SK-N-SH (cell line): ENCODE results near the gene SLC30A10. TPM values are rescaled to one million over a fixed set of nuclear protein-coding genes. Genes with fewer than 3 reads are reported as not detected.

Experiments used
- CTCF ChIA-PET: fragments of 300-600, 350-600 bp; formaldehyde crosslinking; extraction: SDS; loops from one replicate; lab custom pipeline; 2021; lab: Yijun Ruan, JAX
- POLR2A ChIA-PET: fragments of 350-600 bp; sonication (Branson Sonifier 250); formaldehyde crosslinking; extraction: SDS; loops from one replicate; lab custom pipeline; 2020; ENCODE audit warnings: antibody characterized with exemption, inconsistent platforms; lab: Yijun Ruan, JAX
- DNase-seq: peaks from one replicate; pipeline ENCODE4 v3.0.0; 2012
- H2AFZ ChIP-seq: fragments of 200-600 bp; sonication (generic); 2 replicates; pipeline ENCODE4 v1.8.1; 2016; ENCODE audit warnings: antibody characterized with exemption, mild to moderate bottlenecking, low read depth
- H3F3A ChIP-seq: fragments of 200-600 bp; sonication (generic); replicated peaks from 2 replicates; pipeline ENCODE3; 2016; ENCODE audit warnings: antibody characterized with exemption, mild to moderate bottlenecking; ENCODE audit not compliant: insufficient read depth
- H3K27ac ChIP-seq, 2 experiments: fragments of 200-500 bp in 1 of 2; fragments of 200-600 bp in 1 of 2; sonication (Bioruptor generic) in 1 of 2; sonication (generic), shearing (Covaris generic) in 1 of 2; 2 replicates each; pipeline versions ENCODE4 v1.5.1 to v1.6.1; 2014 to 2016; ENCODE audit warnings: low read depth in 2 of 2, inconsistent platforms in 1 of 2, low read length in 1 of 2, mild to moderate bottlenecking in 1 of 2, mixed read lengths in 1 of 2
- H3K27me3 ChIP-seq: fragments of 200-600 bp; sonication (generic), shearing (Covaris generic); 2 replicates; pipeline ENCODE4 v1.6.1; 2016; ENCODE audit warnings: mixed run types; ENCODE audit not compliant: insufficient read depth
- H3K36me3 ChIP-seq, 2 experiments: fragments of 200-500 bp in 1 of 2; fragments of 200-600 bp in 1 of 2; sonication (Bioruptor generic) in 1 of 2; sonication (generic) in 1 of 2; replicated peaks in 1 of 2; 2 replicates each; pipeline versions ENCODE3 to v1.5.1; 2014 to 2016; ENCODE audit warnings: low read length in 1 of 2, mild to moderate bottlenecking in 1 of 2; ENCODE audit not compliant: insufficient read depth in 2 of 2, control insufficient read depth in 1 of 2
- H3K4me1 ChIP-seq, 2 experiments: fragments of 200-500 bp in 1 of 2; fragments of 200-600 bp in 1 of 2; sonication (Bioruptor generic) in 1 of 2; sonication (generic), shearing (Covaris generic) in 1 of 2; 2 replicates each; pipeline versions ENCODE4 v1.5.1 to v1.6.1; 2014 to 2016; ENCODE audit warnings: low read depth in 1 of 2, low read length in 1 of 2, mixed run types in 1 of 2; ENCODE audit not compliant: insufficient read depth in 2 of 2, control insufficient read depth in 1 of 2
- H3K4me2 ChIP-seq: fragments of 200-600 bp; sonication (generic), shearing (Covaris generic); 2 replicates; pipeline ENCODE4 v1.6.1; 2017; ENCODE audit warnings: mixed run types
- H3K4me3 ChIP-seq, 2 experiments: fragments of 200-500 bp in 1 of 2; fragments of 200-600 bp in 1 of 2; sonication (Bioruptor generic) in 1 of 2; sonication (generic), shearing (Covaris generic) in 1 of 2; 2 replicates each; pipeline versions ENCODE4 v1.5.1 to v1.8.1; 2014 to 2016; ENCODE audit warnings: low read depth in 2 of 2, inconsistent platforms in 1 of 2, low read length in 1 of 2, mild to moderate bottlenecking in 1 of 2, mixed read lengths in 1 of 2, moderate library complexity in 1 of 2
- H3K79me2 ChIP-seq: fragments of 200-600 bp; sonication (generic); 2 replicates; pipeline ENCODE4 v1.8.1; 2017; ENCODE audit warnings: mild to moderate bottlenecking; ENCODE audit not compliant: insufficient read depth
- H3K9ac ChIP-seq: fragments of 200-600 bp; sonication (generic); 2 replicates; pipeline ENCODE4 v1.6.1; 2017; ENCODE audit warnings: mixed run types
- H3K9me2 ChIP-seq: fragments of 200-600 bp; sonication (generic); 2 replicates; pipeline ENCODE4 v1.6.1; 2017; ENCODE audit warnings: mixed run types
- H3K9me3 ChIP-seq: fragments of 200-600 bp; sonication (generic); 2 replicates; pipeline ENCODE4 v1.6.1; 2017; ENCODE audit warnings: mixed run types, mild to moderate bottlenecking, moderate library complexity
- H4K20me1 ChIP-seq: fragments of 200-600 bp; sonication (generic); 2 replicates; pipeline ENCODE4 v1.6.1; 2017; ENCODE audit warnings: mild to moderate bottlenecking, mixed run types; ENCODE audit not compliant: insufficient read depth
- EP300 ChIP-seq, 2 experiments: IDR thresholded peaks; 2 replicates each; pipeline versions ENCODE4 v1.4.0 to v1.6.1; 2012; ENCODE audit warnings: borderline replicate concordance in 1 of 2, low read depth in 1 of 2, low read length in 1 of 2
- EZH2phosphoT487 ChIP-seq: fragments of 200-600 bp; sonication (generic); IDR thresholded peaks from 2 replicates; pipeline ENCODE4 v1.6.1; 2017; ENCODE audit warnings: low read depth, mixed run types, mild to moderate bottlenecking, antibody characterized with exemption, moderate library complexity, borderline replicate concordance
- FOXJ3 ChIP-seq: sonication (generic); formaldehyde crosslinking; IDR thresholded peaks from 2 replicates; pipeline ENCODE4 v1.5.1; 2020; ENCODE audit warnings: mild to moderate bottlenecking, missing genetic modification reagents
- FOXM1 ChIP-seq: IDR thresholded peaks from 2 replicates; pipeline ENCODE4 v1.4.0; 2012; ENCODE audit warnings: low read depth, mild to moderate bottlenecking
- IRF3 ChIP-seq: fragments of 150-350 bp; IDR thresholded peaks from 2 replicates; pipeline ENCODE4 v1.6.1; 2016; ENCODE audit warnings: mild to moderate bottlenecking, low read depth, low read length
- JUND ChIP-seq: IDR thresholded peaks from 2 replicates; pipeline ENCODE4 v1.4.0; 2012
- MEF2A ChIP-seq: IDR thresholded peaks from 2 replicates; pipeline ENCODE4 v1.4.0; 2012; ENCODE audit warnings: low read depth, borderline replicate concordance
- NFIC ChIP-seq: IDR thresholded peaks from 2 replicates; pipeline ENCODE4 v1.4.0; 2012; ENCODE audit warnings: borderline replicate concordance
- PBX3 ChIP-seq: IDR thresholded peaks from 2 replicates; pipeline ENCODE4; 2012
- RAD21 ChIP-seq: IDR thresholded peaks from 2 replicates; pipeline ENCODE4 v1.6.1; 2012; ENCODE audit warnings: mild to moderate bottlenecking, low read length
- REST ChIP-seq: IDR thresholded peaks from 2 replicates; pipeline ENCODE4 v1.6.1; 2012; ENCODE audit warnings: mild to moderate bottlenecking, low read depth, low read length, moderate library complexity
- RFX5 ChIP-seq: IDR thresholded peaks from 2 replicates; pipeline ENCODE4 v1.6.1; 2012; ENCODE audit warnings: mild to moderate bottlenecking, improper control_type of control experiment, low read length
- RXRA ChIP-seq: IDR thresholded peaks from 2 replicates; pipeline ENCODE4 v1.4.0; 2012; ENCODE audit warnings: low read depth, mild to moderate bottlenecking, borderline replicate concordance
- SMC3 ChIP-seq: IDR thresholded peaks from 2 replicates; pipeline ENCODE4 v1.6.1; 2012; ENCODE audit warnings: low read depth, low read length, improper control_type of control experiment
- TCF12 ChIP-seq: IDR thresholded peaks from 2 replicates; pipeline ENCODE4 v1.4.0; 2012
- USF2 ChIP-seq: fragments of 150-350 bp; IDR thresholded peaks from 2 replicates; pipeline ENCODE4 v1.6.1; 2017; ENCODE audit warnings: antibody characterized with exemption, low read length, low read depth, borderline replicate concordance
- WGBS: methylation state at CpG from one replicate; pipeline ENCODE4 v1.1.6; 2017; ENCODE audit warnings: low lambda C conversion rate; 5-methylcytosine and 5-hydroxymethylcytosine counted together
- polyA plus RNA-seq, 3 experiments: library from polyadenylated mRNA; depleted of rRNA; stranded (reverse); fragments of >200 nt; gene quantifications; 2 replicates each; pipeline ENCODE4 v1.2.3, GENCODE V29; 2012
- TF ChIP-seq, protein P1 (sequence below): IDR thresholded peaks from 2 replicates; pipeline ENCODE4 v1.4.0; 2012; ENCODE audit warnings: low read depth
- TF ChIP-seq, protein P2 (sequence below): IDR thresholded peaks from 2 replicates; pipeline ENCODE4 v1.4.0; 2012; ENCODE audit warnings: low read depth, borderline replicate concordance

The SLC30A10 gene
- polyA plus RNA-seq, 1 of the 3 experiments (the other 2 are of a cell fraction), result 0.02 TPM

DNA sequence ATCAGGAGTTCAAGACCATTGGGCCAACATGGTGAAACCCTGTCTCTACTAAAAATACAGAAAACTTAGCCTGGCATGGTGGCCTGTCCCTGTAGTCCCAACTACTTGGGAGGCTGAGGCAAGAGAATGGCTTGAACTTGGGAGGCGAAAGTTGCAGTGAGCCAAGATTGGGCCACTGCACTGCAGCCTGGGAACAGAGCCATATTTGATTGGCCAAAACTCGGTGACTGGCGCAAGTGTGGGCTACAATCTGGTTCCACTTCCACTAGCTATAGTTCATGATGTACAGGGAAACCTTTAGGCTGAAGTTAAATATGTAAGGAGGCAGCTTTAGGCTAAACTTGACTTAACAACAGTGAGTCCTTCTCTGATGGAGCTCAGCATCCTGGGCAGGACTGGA lies 20.2 kb downstream of the SLC30A10 start (continued):
- no peak for TF ChIP-seq REST

DNA sequence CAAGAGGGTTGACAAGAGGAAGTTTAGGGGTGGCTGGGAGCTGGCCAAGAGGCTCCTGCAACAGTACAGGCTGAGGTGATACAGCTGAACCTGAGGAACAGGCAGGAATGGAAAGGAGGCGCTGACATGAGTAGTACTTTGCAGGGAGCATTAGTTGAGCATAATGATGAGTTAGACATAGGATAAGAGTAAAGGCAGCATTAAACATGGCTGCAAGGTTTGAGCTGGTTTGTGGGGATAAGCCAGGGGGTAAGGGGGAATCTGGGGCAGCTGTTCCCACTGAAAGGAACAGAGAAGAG lies 20.6 kb downstream of the SLC30A10 start:
- H3K36me3 ChIP-seq, result no peaks in the 10 kb centered on the region
- H3K27me3 ChIP-seq, result no peaks in the 10 kb centered on the region; the same call in 1 of the 2 replicates
- no peak overlapping the region for H3K9ac ChIP-seq
- H3K27ac ChIP-seq, result no peak overlapping the region
- H3K79me2 ChIP-seq, result no peaks in the 10 kb centered on the region
- POLR2A ChIA-PET, result no interaction called here
- H3F3A ChIP-seq, result no peaks in the 10 kb centered on the region
- WGBS, result 45% methylated on average over 1 of the region's 1 CpG
- H4K20me1 ChIP-seq, result no peaks in the 10 kb centered on the region
- TF ChIP-seq RXRA, result no peak
- no peak overlapping the region for H3K4me2 ChIP-seq
- H2AFZ ChIP-seq, result no peak overlapping the region
- DNase-seq, result no peak
- H3K9me3 ChIP-seq, result no peaks in the 10 kb centered on the region
- H3K4me3 ChIP-seq, result no peak overlapping the region
- H3K4me1 ChIP-seq, result no peaks in the 10 kb centered on the region
- H3K9me2 ChIP-seq, result no peaks in the 10 kb centered on the region
- CTCF ChIA-PET, result interaction anchor here (1.4 kb wide), 1 partner anchor 19 kb away, joined by 6 read pairs; no protein-coding TSS in a partner anchor

GRCh38 chr1:219906924-219907771 lies 21.2 kb downstream of the SLC30A10 start:
- Histone ChIP-seq H3K27me3 (no peaks in the 10 kb centered on the region; the same call in 1 of the 2 replicates), H3K79me2 (no peaks in the 10 kb centered on the region), H3F3A (no peaks in the 10 kb centered on the region), H4K20me1 (no peaks in the 10 kb centered on the region), H3K4me3 (no peak overlapping the region), H3K9ac (no peak overlapping the region), H3K36me3 (no peaks in the 10 kb centered on the region), H3K4me1 (no peaks in the 10 kb centered on the region), H3K9me2 (no peaks in the 10 kb centered on the region), H3K9me3 (no peaks in the 10 kb centered on the region), H2AFZ (no peak overlapping the region), H3K4me2 (no peak overlapping the region), H3K27ac (no peak overlapping the region)
- 39% methylated on average over 5 of the region's 5 CpGs for WGBS
- no peak for DNase-seq
- POLR2A ChIA-PET, result no interaction called here
- CTCF ChIA-PET, result interaction anchor here (1.4 kb wide), 1 partner anchor 20 kb away, joined by 6 read pairs; no protein-coding TSS in a partner anchor
- TF ChIP-seq EP300 (IDR thresholded peaks at IDR 0.05; ENCODE audit: borderline replicate concordance in 1 of 2, low read depth in 1 of 2, low read length in 1 of 2) (no peak), JUND (no peak), NFIC (no peak), IRF3 (no peak), RFX5 (no peak), FOXJ3 (CRISPR knock-in tag) (no peak), MEF2A (no peak), USF2 (no peak), EZH2phosphoT487 (no peak), TCF12 (no peak), PBX3 (no peak), FOXM1 (no peak), SMC3 (no peak), RAD21 (no peak)
- TF ChIP-seq, protein P1, sequence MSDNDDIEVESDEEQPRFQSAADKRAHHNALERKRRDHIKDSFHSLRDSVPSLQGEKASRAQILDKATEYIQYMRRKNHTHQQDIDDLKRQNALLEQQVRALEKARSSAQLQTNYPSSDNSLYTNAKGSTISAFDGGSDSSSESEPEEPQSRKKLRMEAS, result no peak
- TF ChIP-seq, protein P2, sequence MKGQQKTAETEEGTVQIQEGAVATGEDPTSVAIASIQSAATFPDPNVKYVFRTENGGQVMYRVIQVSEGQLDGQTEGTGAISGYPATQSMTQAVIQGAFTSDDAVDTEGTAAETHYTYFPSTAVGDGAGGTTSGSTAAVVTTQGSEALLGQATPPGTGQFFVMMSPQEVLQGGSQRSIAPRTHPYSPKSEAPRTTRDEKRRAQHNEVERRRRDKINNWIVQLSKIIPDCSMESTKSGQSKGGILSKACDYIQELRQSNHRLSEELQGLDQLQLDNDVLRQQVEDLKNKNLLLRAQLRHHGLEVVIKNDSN, result no peak
